Measurements from ENCODE around the gene TWSG1.
"Not testable (repeated sequence)": the region's sequence is repeated elsewhere in the genome, so short reads cannot be mapped to it uniquely, and the experiment has no call there.

The TWSG1 gene

DNA sequence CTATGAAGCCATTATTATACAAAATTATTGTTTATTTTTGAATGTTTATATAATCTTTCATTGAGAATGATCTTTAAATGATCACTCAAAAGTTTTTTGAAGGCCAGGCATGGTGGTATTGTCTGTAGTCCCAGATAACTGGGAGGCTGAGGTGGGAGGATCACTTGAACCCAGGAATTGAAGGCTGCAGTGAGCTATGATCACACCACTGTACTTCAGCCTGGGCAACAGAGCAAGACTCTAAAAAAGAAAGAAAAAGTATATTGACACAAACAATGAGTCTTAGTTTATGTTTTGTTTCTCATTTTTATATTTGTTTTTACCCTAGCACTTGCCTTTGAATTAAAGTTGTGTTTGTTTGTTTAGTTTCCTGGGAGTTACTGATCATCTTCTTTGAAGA, 2.3 kb downstream of the TWSG1 start:
- DNase-seq = no peak

DNA sequence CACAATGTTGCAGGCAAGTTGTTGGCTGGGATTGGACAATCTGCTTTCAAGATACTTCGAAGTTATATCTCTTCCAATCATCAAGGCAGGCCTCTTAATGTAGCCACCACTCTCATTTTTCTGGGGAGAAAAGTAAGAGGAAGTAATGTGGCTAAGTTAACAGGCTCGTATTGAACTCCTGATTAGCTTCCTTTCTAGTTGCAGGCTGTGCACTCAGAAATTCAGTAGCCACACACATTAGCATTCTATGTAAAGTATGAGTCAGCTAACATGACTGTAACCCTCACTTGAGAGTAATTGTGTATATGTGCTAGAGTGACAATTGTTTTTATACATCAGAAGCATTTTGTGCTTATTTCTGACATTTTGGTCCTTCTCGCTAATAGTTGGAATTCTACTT, 3.3 kb downstream of the TWSG1 start:
- DNase-seq = no peak

DNA sequence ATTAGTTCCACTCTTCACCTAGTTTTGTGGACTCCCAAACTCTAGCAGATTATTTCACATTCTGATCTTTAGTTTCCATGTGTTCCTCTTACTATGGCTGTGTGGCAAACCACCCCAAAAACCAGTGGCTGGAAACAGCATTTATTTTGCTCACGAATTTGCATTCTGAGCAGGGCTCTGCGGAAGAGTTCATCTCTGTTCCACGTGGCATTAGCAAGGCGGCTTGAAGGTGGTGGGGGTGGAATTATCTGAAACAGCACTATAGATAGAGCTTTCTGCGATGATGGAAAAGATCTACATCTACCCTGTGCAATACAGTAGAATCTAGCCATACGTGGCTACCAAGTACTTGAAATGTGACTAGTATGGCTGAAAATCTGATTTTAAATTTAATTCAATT, 5.9 kb downstream of the TWSG1 start:
- no peak for DNase-seq

DNA sequence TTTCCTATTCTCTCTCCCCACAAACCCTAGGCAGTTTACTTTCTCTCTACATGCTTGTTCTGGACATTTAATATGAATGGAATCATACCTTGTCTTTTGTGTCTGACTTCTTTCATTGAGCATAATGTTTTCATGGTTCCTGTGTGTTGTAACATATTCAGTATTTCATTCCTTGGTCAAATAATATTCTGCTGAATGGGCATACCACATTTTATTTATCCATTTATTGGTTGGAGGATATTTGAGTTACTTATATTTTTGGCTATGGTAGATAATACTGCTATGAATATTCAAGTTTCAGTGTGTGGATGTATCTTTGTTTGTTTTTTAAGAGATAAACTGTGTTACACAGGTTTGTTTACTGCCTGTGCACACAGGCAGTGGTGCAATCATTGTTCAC, 9.0 kb downstream of the TWSG1 start:
- DNase-seq = no peak

DNA sequence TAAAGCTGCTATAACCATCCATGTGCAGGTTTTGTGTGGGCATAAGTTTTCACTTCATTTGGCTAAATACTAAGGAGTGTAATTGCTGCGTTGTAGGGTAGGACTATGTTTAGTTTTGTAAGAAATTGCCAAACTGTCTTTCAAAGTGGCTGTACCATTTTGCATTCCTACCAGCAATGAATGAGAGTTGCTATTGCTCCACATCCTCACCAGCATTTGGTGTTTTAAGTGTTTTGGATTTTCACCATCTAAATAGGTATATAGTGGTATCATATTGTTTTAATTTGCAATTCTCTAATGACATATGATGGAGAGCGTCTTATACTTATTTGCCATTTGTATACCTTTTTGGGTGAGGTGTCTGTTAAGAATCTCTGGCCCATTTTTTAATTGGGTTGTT, 12.2 kb downstream of the TWSG1 start:
- no peak for DNase-seq

DNA sequence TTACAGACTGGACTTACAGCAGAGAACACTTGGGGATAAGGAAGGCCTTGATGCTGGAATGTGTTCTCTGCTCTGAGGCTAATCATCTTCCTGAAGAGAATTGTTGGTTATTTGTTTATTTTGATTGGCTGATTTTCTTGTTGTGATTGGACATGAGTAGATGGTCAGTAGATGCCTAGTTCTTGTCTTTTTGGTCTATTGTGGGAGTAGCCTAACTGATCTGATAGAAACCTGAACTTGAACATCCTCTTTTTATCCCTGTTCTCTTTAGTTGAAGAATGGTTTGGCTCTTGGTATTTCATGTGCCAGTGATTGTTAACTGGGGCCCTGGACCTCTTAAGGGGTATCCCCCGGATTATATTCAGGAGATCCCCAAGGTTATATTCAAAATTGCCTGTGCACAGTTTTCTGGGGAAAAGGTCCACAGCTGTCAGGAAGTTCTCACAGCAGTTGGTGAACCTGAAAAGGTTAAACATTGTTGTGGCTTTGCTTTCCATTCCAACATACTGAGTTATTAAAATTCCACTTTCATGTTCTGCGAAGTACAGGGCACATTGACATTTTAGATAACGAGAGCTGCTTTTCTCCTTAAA, 13.6 kb downstream of the TWSG1 start:
- no peak for DNase-seq

DNA sequence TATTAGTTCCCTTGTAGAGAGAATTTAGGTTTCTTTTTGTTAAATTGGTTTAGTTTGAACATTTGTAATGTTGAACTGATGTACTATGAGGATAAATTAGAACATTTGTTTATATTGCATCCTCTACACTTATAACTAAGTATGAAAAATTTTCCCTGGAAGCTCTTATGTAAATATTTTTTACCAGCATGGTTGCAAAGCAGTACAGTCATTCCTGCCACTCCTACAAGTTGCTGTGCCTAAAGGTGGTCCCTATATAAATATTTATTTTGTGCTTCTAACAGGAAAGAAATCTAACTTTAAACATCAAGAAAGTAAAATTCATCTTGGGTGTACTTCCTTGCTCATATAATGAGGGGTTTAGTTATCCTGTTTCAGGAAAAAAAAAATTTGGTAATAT, 14.2 kb downstream of the TWSG1 start:
- no peak for DNase-seq

DNA sequence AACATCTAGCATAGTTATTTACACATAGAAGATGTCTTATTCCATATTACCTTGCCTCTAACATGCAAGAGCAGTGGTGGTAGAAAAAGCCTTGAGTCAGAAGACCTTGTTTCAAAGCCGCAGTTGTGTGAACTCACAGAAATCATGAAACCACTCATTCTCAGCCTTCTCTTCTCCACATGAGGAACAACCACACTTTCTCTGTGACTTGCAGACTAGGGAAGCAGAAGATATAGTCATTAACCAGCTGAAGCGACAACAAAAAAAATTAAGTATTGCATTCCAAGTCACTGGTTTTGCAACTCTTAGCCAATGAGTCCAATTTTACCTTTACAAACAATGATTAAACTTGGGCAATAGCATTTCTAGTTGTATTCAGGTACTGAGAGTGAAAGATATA, 19.0 kb downstream of the TWSG1 start:
- no peak for DNase-seq

DNA sequence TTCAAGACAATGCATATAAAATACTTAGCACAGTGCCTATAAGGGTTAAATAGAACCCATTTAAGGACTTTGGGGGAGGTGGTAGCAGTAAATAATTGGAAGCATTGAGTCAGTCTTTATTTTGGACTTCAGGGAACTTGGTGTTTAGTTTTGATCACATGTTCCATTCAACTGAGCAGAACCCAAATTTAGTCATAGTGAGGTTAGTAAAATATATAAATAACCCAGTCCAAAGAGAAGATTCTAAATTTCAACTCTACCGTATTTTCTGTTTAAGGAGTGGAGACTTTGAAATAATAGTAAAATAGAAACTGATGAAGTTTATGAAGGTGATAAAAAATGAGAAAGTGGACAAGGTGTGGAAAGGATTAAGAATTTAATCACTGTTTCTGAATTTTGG, 19.7 kb downstream of the TWSG1 start:
- DNase-seq = no peak

DNA sequence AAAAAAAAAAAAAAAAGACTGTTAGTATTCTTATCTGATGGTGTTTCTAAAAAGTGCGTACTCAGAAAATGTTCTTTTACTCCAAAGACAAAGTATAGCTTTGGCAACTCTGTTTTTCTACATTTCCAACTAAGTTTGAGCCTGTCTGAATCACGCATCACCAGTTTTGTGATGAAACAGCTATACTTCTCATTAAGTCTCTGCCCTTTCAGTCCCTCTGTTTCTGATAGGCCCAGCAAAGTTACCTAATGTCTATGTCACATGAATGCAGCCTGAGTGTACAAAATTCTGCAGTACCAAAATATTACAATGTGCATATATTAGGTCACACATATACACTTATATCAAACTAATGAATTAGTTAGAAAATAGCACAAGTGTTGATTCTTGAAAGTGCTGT, 22.4 kb downstream of the TWSG1 start:
- no peak for DNase-seq

DNA sequence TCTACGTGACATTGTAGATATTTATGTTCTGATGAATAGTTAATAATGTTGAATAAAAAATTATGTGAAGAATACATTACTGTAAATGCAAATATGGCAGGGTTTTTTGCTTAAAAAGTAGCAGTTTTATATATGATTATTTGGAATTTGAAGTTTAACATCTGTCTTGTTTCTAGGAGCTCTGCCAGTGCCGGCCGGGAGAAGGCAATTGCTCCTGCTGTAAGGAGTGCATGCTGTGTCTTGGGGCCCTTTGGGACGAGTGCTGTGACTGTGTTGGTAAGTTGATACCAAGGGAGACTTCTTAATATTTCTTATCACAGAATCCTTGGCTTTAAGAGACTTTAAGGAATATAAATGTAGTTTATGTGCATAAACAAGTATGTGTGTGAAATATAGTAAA, 25.2 kb downstream of the TWSG1 start:
- no peak for DNase-seq

DNA sequence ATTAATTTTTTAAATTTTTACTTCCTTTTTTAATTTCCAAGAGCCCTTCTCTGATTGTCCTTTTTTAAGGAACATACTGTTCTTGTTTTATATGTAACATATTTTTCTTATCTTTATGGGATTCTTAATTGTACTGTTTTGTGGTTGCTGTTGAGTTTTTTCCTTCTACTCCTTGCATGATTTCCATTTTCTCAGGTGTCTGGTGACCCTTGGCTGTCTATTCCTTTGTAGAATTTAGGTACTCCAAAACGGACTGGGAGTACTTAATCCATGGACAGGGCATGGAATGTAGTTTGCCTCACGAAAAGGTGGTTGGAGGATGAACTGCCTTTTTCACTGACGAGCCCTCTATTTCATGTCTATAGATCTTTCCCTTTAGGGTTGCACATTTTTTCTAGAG, 26.6 kb downstream of the TWSG1 start:
- DNase-seq = no peak

DNA sequence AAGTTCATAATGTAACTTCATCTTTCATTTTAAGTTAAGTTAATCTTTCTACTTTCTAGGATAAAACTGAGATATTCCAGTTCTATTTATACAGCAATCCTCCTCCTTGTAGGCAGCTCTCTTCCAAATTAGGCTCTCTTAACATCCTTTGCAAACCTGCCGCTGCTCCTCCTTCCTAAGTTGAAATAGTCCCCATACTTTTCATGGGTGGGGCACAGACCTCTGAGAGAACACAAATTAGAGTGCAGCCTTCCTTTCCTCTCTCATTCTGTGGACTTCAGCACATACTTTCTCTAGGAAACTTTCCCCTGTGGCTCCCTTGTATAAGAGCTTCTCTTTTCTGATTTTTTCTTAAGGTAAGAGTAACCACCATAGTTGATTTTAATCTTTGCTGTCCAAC, 28.3 kb downstream of the TWSG1 start:
- DNase-seq = no peak

DNA sequence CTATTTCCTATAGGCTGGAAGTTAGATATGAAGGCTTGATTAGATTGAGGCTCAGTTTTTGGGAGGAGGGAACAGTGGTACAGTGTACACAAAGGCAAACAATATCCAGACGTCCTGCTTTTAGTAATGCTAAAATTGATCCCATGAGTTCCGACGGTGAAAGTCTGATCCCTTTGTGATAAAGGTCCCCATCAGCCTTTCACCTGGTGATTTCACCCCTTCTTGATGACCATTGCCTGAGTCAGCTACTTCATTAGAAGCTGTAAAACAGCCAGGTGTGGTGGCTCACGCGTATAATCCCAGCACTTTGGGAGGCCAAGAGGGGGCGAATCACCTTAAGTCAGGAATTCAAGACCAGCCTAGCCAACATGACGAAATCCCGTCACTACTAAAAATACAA, 29.7 kb downstream of the TWSG1 start:
- DNase-seq = no peak

DNA sequence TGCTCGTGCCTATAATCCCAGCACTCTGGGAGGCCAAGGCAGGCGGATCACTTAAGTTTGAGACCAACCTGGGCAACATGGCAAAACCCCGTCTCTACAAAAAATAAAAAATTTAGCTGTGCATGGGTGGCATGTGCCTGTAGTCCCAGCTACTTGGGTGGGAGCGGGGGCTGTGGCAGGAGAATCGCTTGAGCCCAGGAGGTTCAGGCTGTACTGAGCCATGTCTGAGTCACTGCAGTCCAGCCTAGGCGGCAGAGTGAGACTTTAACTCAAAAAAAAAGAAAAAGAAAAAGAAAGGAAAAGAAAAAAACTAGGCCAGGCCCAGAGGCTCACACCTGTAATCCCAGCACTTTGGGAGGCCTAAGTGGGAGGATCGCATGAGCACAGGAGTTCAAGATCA, 30.8 kb downstream of the TWSG1 start:
- no peak for DNase-seq

DNA sequence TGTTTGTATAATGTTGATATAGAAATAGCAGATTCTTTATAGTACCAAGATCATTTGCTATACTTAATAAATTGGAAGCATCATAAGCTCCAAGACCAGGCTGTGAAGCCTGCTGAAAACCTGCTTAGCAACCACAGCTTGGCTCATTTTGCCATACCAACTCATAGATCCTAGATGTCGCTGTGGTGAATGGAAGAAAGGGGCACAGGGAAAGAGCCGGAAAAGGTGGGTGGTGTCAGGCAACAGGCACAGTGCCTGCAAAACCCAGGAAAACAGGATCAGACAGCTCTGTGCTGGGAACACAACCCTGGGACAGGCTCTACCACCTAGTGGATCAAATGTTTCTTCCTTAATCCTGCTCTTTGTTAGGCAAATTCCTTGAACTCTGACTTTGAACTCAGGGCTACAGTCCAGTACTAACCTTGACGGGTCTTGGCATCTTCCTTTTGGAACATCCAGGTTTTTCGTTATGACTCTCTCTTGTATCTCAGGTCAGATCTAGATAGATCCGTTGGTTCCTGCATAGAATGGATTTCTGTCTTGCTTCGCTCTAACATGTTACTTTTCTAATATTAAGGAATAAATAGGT, 31.6 kb downstream of the TWSG1 start:
- DNase-seq = no peak

DNA sequence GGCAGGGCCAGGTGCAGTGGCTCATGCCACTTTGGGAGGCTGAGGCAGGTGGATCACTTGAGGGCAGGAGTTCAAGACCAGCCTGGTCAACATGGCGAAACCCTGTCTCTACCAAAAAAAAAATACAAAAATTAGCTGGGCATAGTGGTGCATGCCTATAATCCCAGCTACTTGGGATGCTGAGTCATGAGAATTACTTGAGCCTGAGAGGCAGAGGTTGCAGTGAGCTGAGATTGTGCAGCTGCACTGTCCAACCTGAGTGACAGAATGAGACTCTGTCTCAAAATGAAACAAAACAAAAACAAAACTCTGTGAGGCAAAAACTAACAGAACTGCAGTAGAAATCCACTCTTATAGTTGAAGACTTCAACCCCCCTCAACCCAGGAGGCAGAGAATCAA, 38.7 kb downstream of the TWSG1 start:
- DNase-seq = not testable (repeated sequence)

DNA sequence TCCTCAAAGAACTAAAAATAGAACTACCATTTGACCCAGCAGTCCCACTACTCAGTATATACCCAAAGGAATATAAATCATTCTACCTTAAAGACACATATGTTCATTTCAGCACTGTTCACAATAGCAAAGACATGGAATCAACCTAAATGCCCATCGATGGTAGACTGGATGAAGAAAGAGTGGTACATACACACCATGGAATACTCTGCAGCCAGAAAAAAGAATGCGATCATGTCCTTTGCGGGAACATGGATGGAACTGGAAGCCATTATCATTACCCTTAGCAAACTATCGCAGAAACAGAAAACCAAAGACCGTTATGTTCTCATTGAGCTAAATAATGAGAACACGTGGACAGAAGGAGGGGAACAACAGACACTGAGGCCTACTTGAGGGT, 44.5 kb downstream of the TWSG1 start:
- DNase-seq = no peak

DNA sequence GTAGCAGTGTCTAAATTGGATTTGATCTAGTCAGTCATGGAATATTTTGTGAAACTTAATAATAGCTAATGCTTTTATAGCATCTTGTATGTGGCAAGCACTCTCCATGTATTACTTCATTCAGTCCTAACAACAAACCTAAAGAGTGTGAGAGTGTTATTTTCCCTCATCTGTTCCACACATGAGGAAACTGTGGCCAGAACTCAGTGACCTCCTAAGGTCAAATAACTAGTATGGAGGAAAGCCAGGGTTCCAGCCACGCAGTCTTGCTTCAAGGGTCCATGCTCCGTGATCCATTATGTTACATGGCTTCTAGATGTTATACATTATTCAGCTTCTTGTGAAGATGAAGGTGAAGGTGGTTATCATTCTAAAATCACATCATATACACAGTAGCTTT, 45.5 kb downstream of the TWSG1 start:
- DNase-seq = no peak

DNA sequence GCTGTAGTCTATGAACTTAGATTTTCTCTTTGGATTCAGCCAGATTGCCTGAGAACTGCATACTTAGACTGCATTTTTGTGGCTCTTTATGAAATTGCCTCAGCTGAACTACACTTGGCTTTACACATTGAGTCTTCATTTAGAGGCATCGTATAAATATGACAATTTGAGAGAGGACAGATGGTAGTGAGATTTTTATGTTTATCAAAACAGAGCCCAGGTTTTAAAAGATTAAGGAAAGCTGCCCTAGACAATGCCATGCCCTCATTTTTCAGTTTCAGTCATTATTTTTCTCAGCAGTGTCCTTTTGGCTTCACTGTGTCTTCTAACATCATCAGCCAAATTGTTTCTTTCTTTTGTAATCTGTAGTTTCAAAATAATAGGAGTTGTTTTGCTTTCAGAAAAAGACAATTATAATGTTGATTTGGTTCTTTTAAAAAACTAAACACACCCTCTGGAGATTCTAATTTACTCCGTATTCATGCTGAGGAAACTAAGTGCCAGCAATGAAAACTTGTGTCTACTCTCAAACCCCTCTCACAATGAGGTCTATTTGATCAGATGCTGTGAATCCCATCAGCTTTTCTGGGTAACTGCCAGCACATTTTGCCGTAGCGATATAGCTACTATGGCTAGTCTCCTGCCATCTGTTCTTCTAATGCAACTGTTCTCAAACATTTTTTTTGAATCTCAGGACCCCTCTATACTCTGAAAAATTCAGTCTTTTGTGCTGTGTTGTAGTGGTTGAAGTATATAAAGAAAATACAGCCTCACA, 46.2 kb downstream of the TWSG1 start:
- no peak for DNase-seq

DNA sequence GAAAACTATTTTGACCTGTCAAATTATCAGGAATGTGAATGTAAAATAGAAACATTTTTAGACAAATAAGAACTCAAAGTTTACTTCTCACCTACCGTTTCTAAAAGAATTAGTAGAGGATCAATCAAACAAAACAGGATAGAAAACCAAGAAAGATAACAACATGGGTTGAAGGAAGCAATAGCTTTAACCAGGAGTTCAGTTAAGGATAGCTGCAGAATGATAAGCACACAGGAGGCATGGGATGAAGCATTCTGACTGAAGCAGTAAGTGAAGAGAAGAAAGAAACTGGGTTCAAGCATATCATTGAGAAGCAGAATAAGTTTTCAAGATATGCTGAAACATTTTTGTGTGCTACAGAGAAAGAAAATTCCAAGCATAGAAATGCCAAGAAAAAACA, 52.3 kb downstream of the TWSG1 start:
- no peak for DNase-seq

DNA sequence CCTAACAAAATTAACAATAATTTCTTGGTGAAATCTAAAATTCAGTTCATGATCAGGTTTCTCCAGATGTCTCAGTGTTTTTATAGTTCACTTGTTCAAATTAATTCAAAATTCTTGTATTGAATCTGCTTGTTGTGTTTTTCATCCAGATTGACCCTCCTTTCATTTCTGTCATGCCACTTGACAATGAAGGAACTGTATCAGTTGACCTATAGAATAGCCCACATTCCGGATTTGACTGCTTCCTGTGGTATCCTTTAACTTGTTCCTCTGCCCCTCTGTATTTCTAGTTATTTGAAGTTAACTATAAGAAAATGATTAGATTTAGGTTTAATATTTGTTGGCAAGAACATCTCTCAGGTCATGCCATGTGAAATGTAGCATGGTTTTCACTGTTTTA, 53.3 kb downstream of the TWSG1 start:
- DNase-seq = no peak

DNA sequence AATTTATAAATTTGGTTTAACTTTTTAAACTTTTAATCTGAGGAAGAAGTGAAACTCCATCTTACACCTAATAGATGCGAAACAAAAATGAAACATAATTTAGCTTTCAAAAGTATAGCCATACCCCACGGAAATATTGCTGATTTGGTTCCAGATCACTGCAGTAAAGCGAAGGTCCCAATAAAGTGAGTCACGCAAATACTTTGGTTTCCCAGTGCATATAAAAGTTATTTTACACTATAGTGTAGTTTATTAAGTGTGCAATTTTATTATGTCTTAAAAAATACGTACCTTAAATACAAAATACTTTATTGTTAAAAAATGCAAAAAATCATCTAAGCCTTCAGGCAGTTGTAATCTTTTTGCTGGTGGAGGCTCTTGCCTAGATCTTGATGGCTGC, 55.1 kb downstream of the TWSG1 start:
- no peak for DNase-seq

DNA sequence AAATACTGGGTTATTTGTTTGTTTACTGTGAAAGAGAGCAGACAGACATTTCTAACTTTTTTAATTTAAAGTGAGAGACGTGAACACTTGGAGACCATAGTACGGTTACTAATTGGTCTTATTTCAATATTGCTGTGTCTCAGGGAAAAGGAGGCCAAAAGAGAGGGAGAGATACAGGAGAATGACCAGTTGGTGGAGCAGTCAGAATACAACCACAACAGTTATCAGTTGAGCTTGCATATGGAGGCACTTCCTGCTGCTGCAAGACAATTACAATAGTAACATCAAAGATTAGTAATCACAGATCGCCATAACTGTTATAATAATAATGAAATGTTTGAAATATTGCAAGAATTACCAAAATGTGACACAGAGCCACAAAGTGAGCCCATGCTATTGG, 58.2 kb downstream of the TWSG1 start:
- no peak for DNase-seq

DNA sequence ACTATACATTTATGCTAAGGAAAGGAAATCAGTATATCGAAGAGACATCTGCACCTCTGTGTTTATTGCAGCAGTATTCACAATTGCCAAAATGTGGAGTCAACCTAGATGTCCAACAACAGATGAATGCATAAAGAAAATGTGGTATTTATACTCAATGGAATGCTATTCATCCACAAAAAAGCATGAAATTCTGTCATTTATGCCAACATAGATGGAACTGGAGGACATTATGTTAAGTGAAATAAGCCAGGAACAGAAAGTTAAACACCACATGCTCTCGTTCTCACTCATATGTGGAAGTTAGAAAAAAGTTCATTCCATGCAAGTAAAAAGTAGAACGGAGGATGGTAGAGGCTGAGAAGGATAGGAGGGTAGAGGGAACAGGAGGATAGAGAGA, 59.5 kb downstream of the TWSG1 start:
- no peak for DNase-seq

Measured in activated CD4-positive, alpha-beta T cell treated with anti-CD3 and anti-CD28 coated beads, Interleukin-2, amount 50 U/mL, for 4 hours (primary cell).